Gastroesophageal sphincter (tissue), 3 donors: ENCODE results near the gene HS3ST4.

Source experiments
- CTCF ChIP-seq, 4 experiments: fragments of 200-600 bp in 2 of 4; fragments of 450-650 bp in 2 of 4; sonication (generic) in 1 of 4; IDR thresholded peaks; one replicate each; pipeline ENCODE4 v1.5.1; 2017 to 2019; ENCODE audit warnings: antibody characterized with exemption in 4 of 4, mild to moderate bottlenecking in 2 of 4, moderate library complexity in 2 of 4
- EP300 ChIP-seq: sonication (generic); formaldehyde crosslinking; IDR thresholded peaks from one replicate; pipeline ENCODE4 v1.6.1; 2017; ENCODE audit warnings: antibody characterized with exemption, mild to moderate bottlenecking
- POLR2A ChIP-seq, 2 donors: fragments of 450-650 bp; IDR thresholded peaks; one replicate each; pipeline ENCODE4 v1.6.1; 2017; ENCODE audit warnings: antibody characterized with exemption in 2 of 2, mild to moderate bottlenecking in 2 of 2, moderate library complexity in 1 of 2
- POLR2AphosphoS5 ChIP-seq: sonication (generic); formaldehyde crosslinking; IDR thresholded peaks from one replicate; pipeline ENCODE4 v1.6.1; 2017; ENCODE audit warnings: antibody characterized with exemption

DNA sequence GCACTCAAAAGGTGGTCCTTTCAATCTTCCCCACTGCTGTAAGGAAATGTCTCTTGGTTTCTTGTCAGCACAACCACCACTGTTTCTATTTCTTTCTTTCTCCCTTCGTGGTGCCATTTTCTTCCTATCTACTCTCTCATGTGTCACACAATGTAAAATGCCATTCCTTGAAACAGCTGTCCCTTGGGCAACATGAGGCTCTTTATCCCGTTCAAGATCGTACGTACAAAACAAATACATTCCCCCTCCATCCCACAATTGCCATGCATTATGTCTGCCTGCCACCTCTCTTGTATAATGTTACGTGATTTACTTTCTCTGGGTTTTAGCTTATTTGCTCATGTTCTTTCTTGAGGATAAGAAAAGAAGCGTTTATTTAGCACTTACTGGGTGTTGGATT, 410.6 kb downstream of the HS3ST4 start:
- no peak for TF ChIP-seq CTCF (IDR thresholded peaks at IDR 0.05)
- no peak for TF ChIP-seq POLR2A (IDR thresholded peaks at IDR 0.05)
- no peak for TF ChIP-seq POLR2AphosphoS5
- no peak for TF ChIP-seq EP300
